Neural progenitor cell (in vitro differentiated cells): ENCODE data around the gene KLHL30.

Experiments used
- CTCF ChIP-seq: fragments of 200-600 bp; sonication (generic); IDR thresholded peaks from 2 replicates; pipeline ENCODE4 v1.5.1; 2017; ENCODE audit warnings: antibody characterized with exemption, mild to moderate bottlenecking
- EZH2 ChIP-seq: fragments of 200-600 bp; sonication (generic); IDR thresholded peaks from 2 replicates; pipeline ENCODE4 v1.6.1; 2017; ENCODE audit warnings: antibody characterized with exemption, mild to moderate bottlenecking, moderate library complexity

GRCh38 chr2:238162846-238163441, 24.5 kb downstream of the KLHL30 start:
- TF ChIP-seq CTCF (no peak), EZH2 (no peak)
